BJ (cell line): Measurements from ENCODE around the gene KIF14. TPM values are rescaled to one million over a fixed set of nuclear protein-coding genes. Genes with fewer than 3 reads are reported as not detected.
"Not testable (repeated sequence)": the region's sequence is repeated elsewhere in the genome, so short reads cannot be mapped to it uniquely, and the experiment has no call there.

ENCODE experiments used
- CTCF ChIA-PET: fragments of 350-600 bp; formaldehyde crosslinking; extraction: SDS; loops from one replicate; lab custom pipeline; 2021; ENCODE audit warnings: antibody characterized with exemption, inconsistent platforms; lab: Yijun Ruan, JAX
- POLR2A ChIA-PET: fragments of 300-600 bp; sonication (Branson Sonifier 250); formaldehyde crosslinking; extraction: SDS; loops from one replicate; lab custom pipeline; 2021; ENCODE audit warnings: antibody characterized with exemption; lab: Charles Lee
- DNase-seq: peaks from one replicate; pipeline ENCODE4 v3.0.0-alpha.2; 2011; ENCODE audit warnings: low read depth
- H3K27me3 ChIP-seq: 2 replicates; pipeline ENCODE4 v1.6.0; 2011; ENCODE audit warnings: low read length; ENCODE audit not compliant: control insufficient read depth, insufficient read depth
- H3K36me3 ChIP-seq: 2 replicates; pipeline ENCODE4 v1.5.1; 2011; ENCODE audit warnings: low read length; ENCODE audit not compliant: control insufficient read depth, insufficient read depth
- H3K4me3 ChIP-seq: 2 replicates; pipeline ENCODE4 v1.5.1; 2011; ENCODE audit warnings: low read depth, mild to moderate bottlenecking, control low read depth, low read length
- polyA plus RNA-seq: library from polyadenylated mRNA; depleted of rRNA; stranded (reverse); fragments of >200 nt; gene quantifications from 2 replicates; pipeline ENCODE4 v1.2.3, GENCODE V29; 2011
- TF ChIP-seq, protein P1 (sequence below): IDR thresholded peaks from 2 replicates; pipeline ENCODE4 v1.5.1; 2011; ENCODE audit warnings: low read depth, mild to moderate bottlenecking, control low read depth, inconsistent platforms, low read length, moderate library complexity; ENCODE audit not compliant: insufficient read depth

Gene KIF14
- polyA plus RNA-seq, 1 experiment = 2.1 TPM

DNA sequence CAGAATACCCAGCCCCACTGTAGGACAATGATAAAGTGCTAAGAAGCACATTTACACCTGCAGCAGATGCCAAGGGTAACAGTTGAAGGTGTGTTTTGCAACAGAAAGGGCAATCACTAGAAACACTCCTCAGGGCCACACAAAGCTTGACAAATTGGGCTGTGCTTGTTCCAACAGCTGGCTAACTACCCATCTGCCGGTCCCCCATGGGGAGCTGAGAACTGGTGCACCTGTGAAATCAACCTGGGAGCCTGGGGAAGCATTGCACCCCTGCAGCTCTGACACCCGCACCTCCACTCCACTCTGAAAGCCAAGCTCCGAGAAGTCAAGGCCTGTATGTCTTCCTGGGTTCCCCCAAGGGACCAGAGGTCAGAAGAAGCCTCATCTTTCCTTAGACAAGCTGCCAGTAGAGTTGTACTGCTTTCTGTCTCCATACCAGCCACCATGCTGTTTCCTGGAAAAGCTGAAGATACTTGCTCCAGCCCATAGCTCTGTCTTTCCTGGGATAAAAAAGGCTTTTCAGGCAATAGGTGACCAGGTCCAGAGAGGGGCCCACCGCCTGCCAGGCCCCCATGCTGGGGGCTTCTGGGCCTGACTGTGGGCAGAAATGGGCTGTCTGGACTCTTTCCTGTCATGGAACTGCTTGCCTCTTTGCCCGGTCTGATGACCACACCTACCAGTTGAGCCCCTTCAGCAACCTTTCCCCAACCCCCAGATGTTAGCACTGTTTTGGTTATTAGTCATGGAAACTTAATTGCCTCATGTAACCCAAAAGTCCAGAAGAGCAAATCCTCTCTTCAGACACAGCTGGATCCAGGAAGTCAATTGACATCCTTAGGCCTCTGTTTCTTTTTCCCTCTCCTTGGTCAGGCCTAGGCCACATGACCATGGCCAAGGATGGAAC is 93.6 kb downstream of the KIF14 start:
- TF ChIP-seq, protein P1, sequence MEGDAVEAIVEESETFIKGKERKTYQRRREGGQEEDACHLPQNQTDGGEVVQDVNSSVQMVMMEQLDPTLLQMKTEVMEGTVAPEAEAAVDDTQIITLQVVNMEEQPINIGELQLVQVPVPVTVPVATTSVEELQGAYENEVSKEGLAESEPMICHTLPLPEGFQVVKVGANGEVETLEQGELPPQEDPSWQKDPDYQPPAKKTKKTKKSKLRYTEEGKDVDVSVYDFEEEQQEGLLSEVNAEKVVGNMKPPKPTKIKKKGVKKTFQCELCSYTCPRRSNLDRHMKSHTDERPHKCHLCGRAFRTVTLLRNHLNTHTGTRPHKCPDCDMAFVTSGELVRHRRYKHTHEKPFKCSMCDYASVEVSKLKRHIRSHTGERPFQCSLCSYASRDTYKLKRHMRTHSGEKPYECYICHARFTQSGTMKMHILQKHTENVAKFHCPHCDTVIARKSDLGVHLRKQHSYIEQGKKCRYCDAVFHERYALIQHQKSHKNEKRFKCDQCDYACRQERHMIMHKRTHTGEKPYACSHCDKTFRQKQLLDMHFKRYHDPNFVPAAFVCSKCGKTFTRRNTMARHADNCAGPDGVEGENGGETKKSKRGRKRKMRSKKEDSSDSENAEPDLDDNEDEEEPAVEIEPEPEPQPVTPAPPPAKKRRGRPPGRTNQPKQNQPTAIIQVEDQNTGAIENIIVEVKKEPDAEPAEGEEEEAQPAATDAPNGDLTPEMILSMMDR = no peak
- POLR2A ChIA-PET = no interaction called here
- no peak overlapping the region for H3K4me3 ChIP-seq
- DNase-seq = no peak
- CTCF ChIA-PET = interaction anchor here (1.0 to 1.6 kb wide), 3 partner anchors 12 to 32 kb away, joined by 3 read pairs; no protein-coding TSS in a partner anchor
- H3K27me3 ChIP-seq = no peaks in the 10 kb centered on the region; the same call in 1 of the 2 replicates
- H3K36me3 ChIP-seq = no peaks in the 10 kb centered on the region

DNA sequence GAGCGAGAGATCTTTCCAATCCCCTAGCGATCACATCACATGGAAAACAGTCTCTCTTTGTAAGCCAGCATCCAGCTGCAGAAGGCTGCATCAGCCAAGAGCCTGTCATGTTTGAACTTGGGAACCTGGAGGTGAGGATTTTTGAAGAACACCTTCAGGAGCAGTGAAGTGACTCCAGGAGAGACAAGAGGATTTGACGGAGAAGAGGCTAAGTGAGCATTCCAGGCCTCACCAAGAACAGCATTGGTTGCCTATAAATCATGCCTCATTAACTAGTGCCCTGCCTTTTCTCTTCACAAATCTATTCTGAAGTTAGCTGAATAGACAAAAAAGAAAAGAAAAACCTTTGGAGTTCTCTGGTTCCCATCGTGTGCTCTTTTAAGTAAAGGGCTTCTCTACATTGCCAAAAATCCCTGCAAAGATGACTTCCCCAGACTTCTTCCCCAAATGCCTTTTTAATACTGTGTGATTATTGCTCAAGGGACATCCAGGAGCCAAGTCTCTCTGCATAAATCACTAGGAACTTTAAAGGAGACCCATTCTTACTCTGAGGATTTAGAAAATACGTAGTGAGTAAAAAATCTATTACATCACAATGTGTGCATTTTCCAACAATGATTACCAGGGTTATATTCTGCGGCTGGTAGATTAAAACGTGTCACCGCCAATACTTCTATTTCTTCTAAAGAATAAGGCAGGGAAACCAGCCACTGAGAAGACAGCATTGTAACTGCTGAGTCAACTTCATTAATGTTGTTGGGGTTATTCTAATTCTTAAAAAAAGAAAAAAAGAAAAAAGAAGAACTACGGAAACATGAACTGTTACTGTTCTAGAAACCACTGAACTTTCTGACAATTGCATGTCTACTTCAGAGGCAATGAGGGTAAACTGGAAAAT is 95.2 kb downstream of the KIF14 start:
- ChIA-PET POLR2A (no interaction called here), CTCF (no interaction called here)
- Histone ChIP-seq H3K4me3 (no peak overlapping the region), H3K27me3 (no peaks in the 10 kb centered on the region), H3K36me3 (no peaks in the 10 kb centered on the region)
- TF ChIP-seq, protein P1 = no peak
- DNase-seq = no peak

DNA sequence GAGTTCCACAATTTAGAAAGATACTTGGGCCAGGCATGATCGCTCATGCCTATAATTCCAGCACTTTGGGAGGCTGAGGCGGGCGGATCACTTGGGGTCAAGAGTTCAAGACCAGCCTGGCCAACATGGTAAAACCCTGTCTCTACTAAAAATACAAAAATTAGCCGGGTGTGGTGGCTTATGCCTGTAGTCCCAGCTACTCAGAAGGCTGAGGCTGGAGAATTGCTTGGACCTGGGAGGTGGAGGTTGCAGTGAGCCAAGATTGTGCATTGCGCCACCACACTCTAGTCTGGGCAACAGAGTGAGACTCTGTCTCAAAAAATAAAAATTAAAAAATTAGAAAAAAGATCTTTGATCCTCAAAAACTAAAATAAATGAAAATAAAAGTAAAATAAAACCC is 96.0 kb downstream of the KIF14 start:
- H3K27me3 ChIP-seq, H3K36me3 ChIP-seq, H3K4me3 ChIP-seq, CTCF ChIA-PET, DNase-seq, POLR2A ChIA-PET: not testable (repeated sequence)

DNA sequence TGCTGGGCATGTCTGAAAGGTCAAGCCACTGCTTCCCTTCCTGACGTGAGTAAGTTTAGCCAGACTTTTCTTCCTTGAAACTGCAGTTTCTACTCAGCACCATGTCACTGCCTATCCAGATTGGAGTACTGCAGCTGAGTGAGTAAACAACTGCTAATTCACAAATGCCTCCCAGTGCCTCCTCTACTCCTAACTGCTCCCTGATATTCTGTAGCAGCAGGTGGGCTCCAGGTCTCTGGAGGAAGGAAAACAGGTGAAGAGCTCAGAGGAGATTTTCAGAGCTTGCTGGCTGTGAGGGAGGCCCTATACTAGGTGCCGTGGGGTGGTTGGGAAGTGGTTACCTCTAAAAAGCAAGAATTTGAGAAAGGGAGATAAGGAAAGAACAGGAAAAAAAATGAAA is 96.5 kb downstream of the KIF14 start:
- POLR2A ChIA-PET = no interaction called here

DNA sequence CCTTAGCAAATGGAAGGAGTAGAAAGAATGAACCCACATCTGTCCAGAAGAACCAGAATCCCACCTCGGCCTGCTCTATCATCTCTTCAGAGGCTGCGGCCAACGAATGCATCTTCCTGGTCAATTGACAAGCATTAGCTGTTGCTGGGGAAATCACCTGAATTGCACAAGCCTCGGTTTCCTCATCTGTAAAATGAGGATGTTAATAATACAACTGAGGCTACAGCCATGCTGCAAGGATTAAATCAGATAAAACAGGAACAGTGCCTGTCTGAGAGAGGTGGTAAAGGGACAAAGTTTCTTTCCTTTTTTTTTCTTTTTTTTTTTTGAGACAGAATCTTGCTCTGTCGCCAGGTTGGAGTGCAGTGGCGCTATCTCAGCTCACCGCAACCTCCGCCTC is 99.8 kb downstream of the KIF14 start:
- Histone ChIP-seq H3K36me3 (no peaks in the 10 kb centered on the region), H3K27me3 (no peaks in the 10 kb centered on the region), H3K4me3 (no peak overlapping the region)
- TF ChIP-seq, protein P1 = no peak
- ChIA-PET POLR2A (no interaction called here), CTCF (no interaction called here)
- DNase-seq = no peak

More for the DNA sequence above, 96.5 kb downstream of the KIF14 start:
- DNase-seq = no peak
- no peak overlapping the region for H3K4me3 ChIP-seq
- no peaks in the 10 kb centered on the region for H3K27me3 ChIP-seq
- TF ChIP-seq, protein P1 = no peak
- H3K36me3 ChIP-seq = no peaks in the 10 kb centered on the region
- CTCF ChIA-PET = no interaction called here
